Stimulated activated CD8-positive, alpha-beta memory T cell treated with anti-CD3 and anti-CD28 coated beads, Interleukin-2, amount 100 ng/mL, for 48 hours (primary cell): ENCODE data around the gene KIRREL3.

ENCODE experiments used
- DNase-seq, 2 donors: peaks; one replicate each; pipeline ENCODE4 v3.0.0-alpha.2; 2020; ENCODE audit warnings: low read depth in 2 of 2

KIRREL3 gene

DNA sequence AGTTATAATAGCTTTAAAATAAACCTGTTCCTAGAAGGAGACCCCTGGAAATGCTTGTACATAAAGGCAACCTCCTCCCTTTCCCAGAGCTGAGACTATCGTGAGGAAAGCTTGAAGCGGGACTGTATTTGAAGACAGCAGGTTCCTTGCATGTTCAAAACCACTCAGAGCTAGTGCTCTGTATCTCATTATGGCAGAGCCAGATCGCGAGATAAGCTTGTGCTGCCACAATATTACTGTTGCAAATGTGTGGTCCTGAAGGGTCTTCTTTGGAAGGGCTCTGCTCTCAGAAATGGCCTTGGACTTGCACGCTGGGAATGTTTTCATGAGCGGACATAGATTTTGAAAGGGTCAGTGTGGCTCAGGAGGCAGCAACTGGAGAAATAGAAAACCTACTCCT lies 168.2 kb downstream of the KIRREL3 start:
- DNase-seq: no peak

DNA sequence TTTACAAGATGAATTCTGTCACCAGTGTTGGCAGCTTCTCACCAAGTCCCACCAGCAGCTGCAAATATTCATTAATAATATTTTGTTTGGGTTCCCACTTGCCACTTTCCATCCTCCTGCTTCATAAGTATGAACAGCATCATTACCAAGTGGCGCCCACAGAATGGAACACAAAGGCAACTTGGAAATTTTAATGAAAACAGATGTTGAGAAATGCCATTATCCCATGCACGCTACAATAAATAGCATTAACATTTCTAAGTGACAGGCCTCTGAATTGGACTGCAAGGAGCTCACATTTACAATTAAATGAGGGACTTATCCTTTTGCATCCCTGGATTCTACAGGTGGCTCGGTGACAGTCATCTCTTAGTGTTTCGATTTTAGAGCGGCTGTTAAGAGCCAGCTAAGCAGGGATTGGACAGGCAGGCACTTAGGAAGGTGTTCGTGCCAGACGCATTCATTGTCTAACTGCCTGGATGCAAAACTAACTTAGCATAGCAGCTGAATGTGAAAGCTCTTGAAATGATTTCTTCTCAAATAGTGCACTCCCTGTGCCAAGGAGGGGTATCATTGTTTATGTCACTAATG lies 170.3 kb downstream of the KIRREL3 start:
- DNase-seq: no peak

DNA sequence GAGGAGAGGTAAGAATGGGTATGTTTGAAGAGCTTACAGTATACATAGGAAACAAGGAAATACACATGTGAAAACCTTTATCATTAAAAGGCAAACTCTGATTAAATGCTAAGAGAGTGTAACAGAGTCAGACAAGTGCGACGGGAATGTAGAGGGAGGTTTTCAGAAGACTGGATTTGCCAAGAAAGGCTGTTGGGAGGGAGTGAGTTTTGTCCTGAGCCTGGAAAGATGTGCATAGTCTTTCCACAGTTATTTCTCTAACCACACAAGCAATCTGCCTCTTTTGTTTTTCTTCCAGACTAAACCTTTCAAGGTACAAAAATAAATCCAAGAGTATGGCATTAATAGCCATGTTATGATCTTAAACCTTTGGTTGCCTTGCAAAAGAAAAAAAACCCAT lies 170.9 kb downstream of the KIRREL3 start:
- no peak for DNase-seq

DNA sequence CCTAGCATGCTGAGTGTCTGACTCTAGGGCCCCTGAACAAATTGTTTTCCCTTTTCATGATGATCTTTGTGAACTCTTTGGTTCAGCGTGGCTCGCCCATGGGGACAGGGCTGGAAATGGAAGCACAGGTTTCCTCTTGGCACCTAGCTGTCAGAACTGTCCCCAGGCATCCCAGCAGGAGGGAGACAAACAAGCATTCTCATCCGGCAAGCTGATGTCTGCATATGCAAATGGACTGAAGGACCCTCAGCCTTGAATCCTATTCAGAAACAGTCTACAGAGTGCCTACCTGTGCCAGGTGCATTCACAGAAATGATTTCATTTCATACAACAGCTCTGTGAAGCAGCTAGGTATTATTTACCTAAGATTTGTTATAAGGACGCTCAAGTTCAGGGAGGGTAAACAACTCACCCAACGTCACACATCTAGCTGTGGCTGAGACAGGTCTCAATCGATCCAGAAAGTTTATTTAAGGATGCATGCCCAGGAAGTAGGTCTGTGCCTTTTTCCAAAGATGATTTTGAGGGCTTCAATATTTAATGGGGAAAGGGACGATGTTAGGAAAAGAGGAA lies 176.4 kb downstream of the KIRREL3 start:
- DNase-seq: no peak

GRCh38 chr11:126823274-126823673 lies 177.3 kb downstream of the KIRREL3 start:
- no peak for DNase-seq

GRCh38 chr11:126821827-126822226 lies 178.7 kb downstream of the KIRREL3 start:
- DNase-seq: no peak

DNA sequence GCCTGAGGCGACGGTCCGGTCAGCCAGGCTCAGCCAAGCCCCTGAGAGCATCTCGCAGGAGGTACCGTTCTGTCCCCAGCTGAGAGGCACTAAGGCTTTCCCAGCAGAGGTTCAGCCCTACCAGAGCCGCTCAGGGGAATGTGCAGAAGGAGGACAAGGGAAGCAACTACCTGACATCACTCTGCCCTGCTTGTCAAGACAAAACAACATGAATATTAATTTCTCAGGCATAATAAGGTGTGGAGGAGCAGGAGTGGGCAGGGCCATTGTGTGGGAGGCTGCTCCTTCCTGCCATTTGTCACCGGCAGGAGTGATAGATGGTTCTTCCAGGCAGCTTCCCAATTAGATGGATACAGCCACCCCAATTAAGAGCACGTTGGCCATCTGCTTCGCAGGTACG lies 181.4 kb downstream of the KIRREL3 start:
- DNase-seq: no peak

DNA sequence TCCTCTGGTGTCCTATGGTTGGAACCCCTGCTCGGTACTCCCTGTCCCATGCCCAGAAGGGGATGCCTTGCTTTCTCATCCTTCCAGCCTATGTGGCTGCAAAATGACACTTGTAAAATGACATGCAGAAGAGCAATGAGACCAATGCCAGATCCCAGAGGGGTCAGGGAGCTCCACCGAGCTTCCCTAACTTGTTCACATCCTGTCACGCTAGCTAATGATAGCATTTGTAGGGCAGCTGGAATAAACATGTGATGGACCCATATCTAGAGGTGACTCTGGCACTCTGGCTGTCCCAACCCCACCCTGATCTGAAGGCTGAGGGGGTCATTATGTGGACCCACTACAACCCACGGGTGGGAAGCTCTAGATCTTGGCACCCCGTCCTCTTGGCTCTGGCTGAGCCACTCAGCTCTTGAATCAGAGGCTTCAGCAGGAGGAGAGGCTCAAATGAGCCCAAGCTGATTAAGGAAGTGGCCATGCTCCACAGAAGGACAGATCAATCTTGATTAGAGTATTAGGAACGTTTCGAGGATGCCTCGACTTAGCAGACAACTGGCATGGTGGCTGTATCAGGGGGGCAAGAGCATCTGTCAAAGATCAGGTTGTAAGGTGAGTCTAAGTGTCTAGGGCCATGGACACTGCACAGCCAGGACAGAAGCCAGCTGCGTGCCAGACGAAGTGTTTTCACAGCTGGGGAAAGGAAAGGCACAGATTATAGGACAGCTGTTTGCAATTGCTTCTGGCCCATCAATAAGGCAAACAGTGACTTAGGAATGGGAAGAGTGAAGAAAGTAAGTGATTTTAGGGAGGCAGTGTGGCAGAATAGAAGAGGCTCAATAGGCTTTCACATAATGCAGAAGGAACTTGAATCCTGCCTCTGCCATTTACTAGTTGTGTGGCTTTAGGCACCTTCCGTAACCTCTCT lies 182.8 kb downstream of the KIRREL3 start:
- no peak for DNase-seq

- no peak for DNase-seq
These were observed 183.5 kb downstream of the KIRREL3 start for GRCh38 chr11:126817096-126817495.

GRCh38 chr11:126816645-126817044 lies 183.9 kb downstream of the KIRREL3 start:
- DNase-seq: no peak

GRCh38 chr11:126815111-126815510 lies 185.5 kb downstream of the KIRREL3 start:
- no peak for DNase-seq

DNA sequence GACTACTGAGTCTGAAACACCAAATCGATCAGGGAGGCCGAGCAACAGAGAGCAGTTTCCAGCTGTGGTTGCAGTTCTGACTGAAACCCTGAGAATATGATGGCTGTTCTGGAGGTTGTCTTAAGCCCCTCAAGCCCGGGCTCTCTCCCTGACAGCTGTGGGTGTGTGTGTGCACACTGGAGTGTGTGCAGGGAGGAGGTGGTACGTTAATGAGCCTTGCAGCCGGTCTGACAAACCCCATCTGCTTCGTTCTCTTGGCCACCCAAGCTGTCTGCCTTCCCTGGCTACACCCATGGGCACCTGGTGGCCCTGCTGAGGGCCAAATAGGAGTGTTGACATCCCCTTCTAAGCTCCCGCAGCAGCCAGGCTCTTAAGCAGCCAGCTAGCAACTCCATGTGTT lies 189.8 kb downstream of the KIRREL3 start:
- no peak for DNase-seq

GRCh38 chr11:126809514-126810289 lies 190.9 kb downstream of the KIRREL3 start:
- no peak for DNase-seq

DNA sequence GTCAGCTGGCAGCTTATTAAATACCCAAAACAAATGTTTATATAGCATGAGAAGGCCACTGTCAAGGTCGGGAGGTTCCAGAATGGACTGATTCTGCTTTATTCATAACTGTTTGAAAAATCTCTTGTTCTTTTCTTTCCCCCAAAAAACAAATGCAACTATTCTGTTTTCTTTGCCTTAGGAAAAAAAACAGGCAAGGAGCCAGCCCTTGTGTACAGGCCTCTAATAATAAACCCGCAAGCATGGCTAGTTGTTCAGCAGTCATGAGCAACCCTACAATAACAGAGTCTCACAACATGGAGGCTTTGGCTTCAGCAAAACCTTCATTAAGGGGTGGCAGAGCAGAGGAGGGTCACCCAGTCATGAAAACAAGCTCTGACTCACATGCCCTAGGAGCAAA lies 191.7 kb downstream of the KIRREL3 start:
- no peak for DNase-seq

- DNase-seq: no peak
These were observed 192.3 kb downstream of the KIRREL3 start for GRCh38 chr11:126808296-126808695.

DNA sequence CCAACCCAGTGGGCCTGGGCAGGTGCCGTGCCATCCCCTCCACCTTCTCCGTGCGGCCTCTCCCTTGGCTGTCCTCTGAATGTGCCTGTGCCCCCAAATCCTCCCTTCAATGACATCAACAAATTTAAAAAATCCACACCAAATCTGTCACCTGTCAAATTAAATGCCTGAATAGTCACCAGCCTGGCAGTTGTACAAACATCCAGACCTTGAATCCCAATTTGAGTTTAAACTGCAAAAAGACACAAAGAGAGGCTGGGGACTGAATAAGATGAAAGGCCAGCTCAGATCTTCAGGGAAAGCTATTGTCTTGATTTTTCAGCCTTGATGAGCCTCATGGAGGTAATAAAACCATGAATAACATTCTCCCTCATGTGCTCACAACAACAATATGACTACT lies 194.7 kb downstream of the KIRREL3 start:
- DNase-seq: no peak

- no peak for DNase-seq
These were observed 196.2 kb downstream of the KIRREL3 start for GRCh38 chr11:126804363-126804762.

DNA sequence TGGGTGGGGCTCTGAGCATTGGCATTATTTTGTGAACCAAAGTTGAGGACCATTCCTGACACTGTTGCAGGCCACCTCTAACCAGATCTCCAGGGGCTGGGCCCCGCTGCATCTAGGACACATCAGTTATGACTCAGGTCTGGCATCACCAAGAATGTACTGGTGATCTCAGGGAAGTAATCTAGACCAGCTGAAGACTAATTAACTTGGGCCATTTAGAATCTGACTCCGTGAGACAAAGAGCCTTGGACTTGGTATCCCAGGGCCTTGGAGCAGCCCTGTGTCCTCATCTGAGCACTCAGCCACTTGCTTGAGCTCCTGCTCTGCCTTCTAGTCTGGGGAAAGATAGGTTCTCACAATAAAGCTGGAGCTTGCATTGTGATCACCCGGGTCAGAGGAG lies 200.6 kb downstream of the KIRREL3 start:
- no peak for DNase-seq

DNA sequence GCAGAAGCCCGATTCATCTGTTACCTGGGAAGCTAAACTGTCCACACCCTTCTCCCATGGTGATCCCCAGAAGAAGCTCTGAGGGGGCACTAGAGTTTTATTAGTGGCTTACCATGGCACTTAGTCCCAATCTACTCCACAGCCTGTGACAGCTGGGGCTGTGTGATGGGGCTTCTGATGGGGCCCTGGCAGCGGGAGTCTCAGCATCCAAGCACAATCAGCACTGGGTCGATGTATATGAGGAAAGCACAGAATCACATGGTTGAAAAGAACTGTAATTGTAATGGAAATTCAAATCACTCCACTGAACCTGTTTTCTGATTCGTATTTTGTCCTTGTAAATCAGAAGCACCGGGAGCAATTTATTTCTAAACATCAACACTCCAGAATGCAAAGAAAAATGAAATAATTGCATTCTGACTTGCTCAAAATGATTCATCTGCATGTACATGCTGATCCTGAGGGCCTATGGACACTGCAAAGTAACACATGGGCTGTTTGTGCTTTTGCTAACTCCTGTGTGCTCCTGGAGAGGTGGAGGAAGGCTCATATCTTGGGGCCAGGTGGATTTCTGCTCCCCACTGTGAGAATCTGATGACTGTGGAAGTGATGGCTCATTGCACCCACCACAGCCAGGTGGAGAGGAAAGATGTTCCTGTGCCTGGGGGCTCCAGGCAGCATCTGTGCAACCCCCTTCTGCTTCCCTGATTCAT lies 203.0 kb downstream of the KIRREL3 start:
- DNase-seq: no peak

DNA sequence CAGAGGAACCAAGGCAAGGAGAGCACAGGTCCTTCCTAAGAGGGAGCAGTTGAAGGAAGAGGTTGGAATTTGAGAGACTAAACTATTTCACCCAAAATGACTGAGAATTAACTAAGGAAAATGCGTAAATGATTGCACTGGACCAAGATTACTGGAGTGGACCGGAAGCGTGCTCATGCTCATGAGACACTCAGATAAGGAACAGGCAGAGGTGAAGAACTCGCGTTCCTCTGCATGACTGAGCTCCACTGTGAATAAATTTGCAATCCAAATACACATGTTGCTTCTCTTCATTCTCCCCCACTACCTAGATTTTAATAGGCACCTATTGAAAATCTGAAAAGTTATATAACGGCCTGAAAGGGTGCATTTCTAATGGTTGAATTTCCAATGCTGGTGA lies 207.0 kb downstream of the KIRREL3 start:
- no peak for DNase-seq

GRCh38 chr11:126791991-126792390 lies 208.6 kb downstream of the KIRREL3 start:
- no peak for DNase-seq

DNA sequence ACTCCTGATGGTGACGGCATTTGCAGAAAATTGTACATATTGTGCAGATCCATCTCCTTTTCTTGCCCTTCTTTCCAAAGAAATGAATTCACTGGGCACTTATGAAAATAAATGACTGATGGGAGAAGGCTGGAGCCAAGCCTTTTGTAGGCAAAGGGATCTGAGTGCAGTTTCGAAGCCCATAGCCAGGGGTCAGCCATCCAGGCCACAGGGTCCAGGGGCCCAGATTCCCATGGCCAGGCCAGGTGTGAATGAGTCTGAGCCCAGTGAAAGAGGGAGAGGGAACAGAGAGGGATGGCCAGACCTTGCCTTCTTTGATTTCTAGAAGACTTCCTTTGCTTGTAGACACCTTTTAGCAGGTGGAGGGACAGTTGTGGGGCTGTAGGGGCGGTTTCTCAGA lies 209.1 kb downstream of the KIRREL3 start:
- no peak for DNase-seq
